Panc1 (cell line): ENCODE results near the gene SLC16A11.
A peak's percentile ranks its signal among the peaks of the same experiment; 100 is the strongest.

Source experiments
- SIN3A ChIP-seq: IDR thresholded peaks from 2 replicates; pipeline ENCODE4 v1.6.1; 2012; ENCODE audit warnings: low read depth, mild to moderate bottlenecking, low read length, moderate library complexity, borderline replicate concordance; ENCODE audit not compliant: insufficient read depth
- TF ChIP-seq, protein P1 (sequence below): fragments of 450-650 bp; IDR thresholded peaks from 2 replicates; pipeline ENCODE4 v1.5.1; 2017; ENCODE audit warnings: mild to moderate bottlenecking

DNA sequence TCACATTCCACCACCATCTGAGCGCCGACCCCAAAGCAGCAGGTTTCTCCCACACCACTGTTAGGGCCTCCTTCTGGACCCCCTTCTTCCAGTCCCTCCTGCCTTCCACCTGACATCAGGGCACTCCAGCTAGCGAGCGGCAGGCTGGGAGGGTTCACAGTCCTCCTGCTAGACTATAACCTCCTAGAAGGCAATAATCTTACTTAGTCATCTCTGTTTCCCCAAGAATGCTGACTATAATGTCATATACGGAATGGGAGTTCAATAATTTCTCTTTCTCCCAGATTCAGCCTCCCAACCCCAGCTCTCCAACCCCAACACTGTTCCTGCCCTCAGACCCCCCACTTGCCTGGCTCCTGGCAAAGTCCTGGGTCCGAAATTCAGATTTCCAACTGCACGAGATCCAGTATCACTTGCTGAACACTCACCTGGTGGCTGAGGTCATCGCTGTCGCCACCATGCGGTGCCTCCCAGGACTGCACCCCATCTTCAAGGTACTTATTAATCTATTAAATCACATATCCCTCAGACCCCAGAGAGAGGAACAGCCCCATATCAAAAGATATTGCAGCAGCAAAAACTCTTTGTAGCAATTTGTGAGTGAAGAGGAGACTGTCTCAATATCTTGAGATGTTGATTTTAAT is 42.5 kb downstream of the SLC16A11 start:
- TF ChIP-seq, protein P1, sequence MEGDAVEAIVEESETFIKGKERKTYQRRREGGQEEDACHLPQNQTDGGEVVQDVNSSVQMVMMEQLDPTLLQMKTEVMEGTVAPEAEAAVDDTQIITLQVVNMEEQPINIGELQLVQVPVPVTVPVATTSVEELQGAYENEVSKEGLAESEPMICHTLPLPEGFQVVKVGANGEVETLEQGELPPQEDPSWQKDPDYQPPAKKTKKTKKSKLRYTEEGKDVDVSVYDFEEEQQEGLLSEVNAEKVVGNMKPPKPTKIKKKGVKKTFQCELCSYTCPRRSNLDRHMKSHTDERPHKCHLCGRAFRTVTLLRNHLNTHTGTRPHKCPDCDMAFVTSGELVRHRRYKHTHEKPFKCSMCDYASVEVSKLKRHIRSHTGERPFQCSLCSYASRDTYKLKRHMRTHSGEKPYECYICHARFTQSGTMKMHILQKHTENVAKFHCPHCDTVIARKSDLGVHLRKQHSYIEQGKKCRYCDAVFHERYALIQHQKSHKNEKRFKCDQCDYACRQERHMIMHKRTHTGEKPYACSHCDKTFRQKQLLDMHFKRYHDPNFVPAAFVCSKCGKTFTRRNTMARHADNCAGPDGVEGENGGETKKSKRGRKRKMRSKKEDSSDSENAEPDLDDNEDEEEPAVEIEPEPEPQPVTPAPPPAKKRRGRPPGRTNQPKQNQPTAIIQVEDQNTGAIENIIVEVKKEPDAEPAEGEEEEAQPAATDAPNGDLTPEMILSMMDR: peak; percentile 78
- no peak for TF ChIP-seq SIN3A
